Non-pigmented ciliary epithelial cell (primary cell): ENCODE results near the gene OR11L1.

Experiments used
- DNase-seq: peaks from one replicate; pipeline ENCODE4 v3.0.0-alpha.2; 2010; ENCODE audit warnings: low read depth

The OR11L1 gene

DNA sequence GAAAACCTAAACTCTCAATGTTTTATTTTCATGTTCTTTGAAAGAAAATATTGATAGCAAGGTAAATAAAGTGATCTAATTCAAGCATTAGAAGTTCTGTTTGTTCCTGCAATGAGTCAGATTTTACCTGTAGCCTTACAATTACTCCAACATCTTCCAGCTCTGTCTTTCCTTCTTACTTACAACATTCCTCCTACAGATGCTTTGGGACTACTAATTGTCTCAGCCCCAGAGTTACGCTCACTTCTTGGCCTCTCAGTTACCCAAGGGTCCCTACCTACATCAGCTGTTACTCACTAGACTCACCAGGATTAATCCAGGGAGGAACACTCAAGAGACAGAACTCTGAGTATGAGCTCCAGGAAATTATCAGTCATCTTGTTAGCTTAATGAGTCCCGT, 44.2 kb downstream of the OR11L1 start:
- DNase-seq, result no peak
